HepG2 (cell line): ENCODE data around the gene GLIS2. TPM values are rescaled to one million over a fixed set of nuclear protein-coding genes. Genes with fewer than 3 reads are reported as not detected.

Source experiments
- AKAP8 ChIP-seq: sonication (generic); formaldehyde crosslinking; IDR thresholded peaks from 2 replicates; pipeline ENCODE4 v1.5.1; 2020; ENCODE audit warnings: mild to moderate bottlenecking, missing genetic modification reagents
- CTCF ChIP-seq: sonication (generic); formaldehyde crosslinking; IDR thresholded peaks from 2 replicates; pipeline ENCODE4 v1.5.0; 2020; ENCODE audit warnings: mild to moderate bottlenecking, missing genetic modification reagents, moderate library complexity
- GABPB1 ChIP-seq: IDR thresholded peaks from 2 replicates; pipeline ENCODE4 v1.6.1; 2016; ENCODE audit warnings: mild to moderate bottlenecking, missing genetic modification reagents, moderate library complexity, missing compliant biosample characterization
- GATAD2A ChIP-seq: IDR thresholded peaks from 2 replicates; pipeline ENCODE4 v1.6.1; 2016
- GLI4 ChIP-seq: sonication (generic); formaldehyde crosslinking; IDR thresholded peaks from 2 replicates; pipeline ENCODE4 v1.5.1; 2020; ENCODE audit warnings: missing genetic modification reagents, mild to moderate bottlenecking, moderate library complexity, borderline replicate concordance
- ISL2 ChIP-seq: sonication (generic); formaldehyde crosslinking; IDR thresholded peaks from 2 replicates; pipeline ENCODE4 v1.5.0; 2020; ENCODE audit warnings: missing genetic modification reagents
- NCOA2 ChIP-seq: sonication (generic); formaldehyde crosslinking; IDR thresholded peaks from 2 replicates; pipeline ENCODE4 v1.8.0; 2022; ENCODE audit warnings: inconsistent platforms
- POLR2A ChIP-seq, 2 experiments: IDR thresholded peaks; 2 replicates each; pipeline ENCODE4 v1.6.1; 2011; ENCODE audit warnings: low read depth in 2 of 2, low read length in 2 of 2, mild to moderate bottlenecking in 1 of 2, moderate library complexity in 1 of 2; ENCODE audit not compliant: insufficient read depth in 1 of 2
- RAD21 ChIP-seq: fragments of 450-650 bp; formaldehyde crosslinking; IDR thresholded peaks from 2 replicates; pipeline ENCODE4 v1.5.0; 2020; ENCODE audit warnings: mild to moderate bottlenecking
- RXRA ChIP-seq: sonication (generic); formaldehyde crosslinking; IDR thresholded peaks from 2 replicates; pipeline ENCODE4 v1.5.1; 2020; ENCODE audit warnings: missing genetic modification reagents
- SMAD1 ChIP-seq: sonication (generic); formaldehyde crosslinking; IDR thresholded peaks from 2 replicates; pipeline ENCODE4 v1.4.0; 2020; ENCODE audit warnings: missing genetic modification reagents, low read depth, mild to moderate bottlenecking, borderline replicate concordance
- SOX6 ChIP-seq, 2 experiments: fragments of 450-650 bp in 1 of 2; sonication (generic) in 1 of 2; formaldehyde crosslinking in 1 of 2; IDR thresholded peaks; 2 replicates each; pipeline versions ENCODE4 v1.4.0 to v1.6.1; 2017 to 2020; ENCODE audit warnings: antibody characterized with exemption in 1 of 2, mild to moderate bottlenecking in 1 of 2, missing genetic modification reagents in 1 of 2
- TFE3 ChIP-seq: IDR thresholded peaks from 2 replicates; pipeline ENCODE4 v1.6.1; 2016
- ZFX ChIP-seq: sonication (generic); formaldehyde crosslinking; IDR thresholded peaks from 2 replicates; pipeline ENCODE4 v1.4.0; 2020; ENCODE audit warnings: mild to moderate bottlenecking, low read depth, missing genetic modification reagents, moderate library complexity
- ZNF263 ChIP-seq: sonication (generic); formaldehyde crosslinking; IDR thresholded peaks from 2 replicates; pipeline ENCODE4 v1.4.0; 2020; ENCODE audit warnings: missing genetic modification reagents
- ZNF547 ChIP-seq: sonication (generic); formaldehyde crosslinking; IDR thresholded peaks from 2 replicates; pipeline ENCODE4 v1.5.1; 2020; ENCODE audit warnings: mild to moderate bottlenecking, missing genetic modification reagents
- ZNF746 ChIP-seq: sonication (generic); formaldehyde crosslinking; IDR thresholded peaks from 2 replicates; pipeline ENCODE4 v1.8.0; 2022; ENCODE audit warnings: mild to moderate bottlenecking, missing genetic modification reagents
- ZNF75D ChIP-seq: sonication (generic); formaldehyde crosslinking; IDR thresholded peaks from 2 replicates; pipeline ENCODE4 v1.8.1; 2023; ENCODE audit warnings: missing genetic modification reagents, mild to moderate bottlenecking, borderline replicate concordance
- polyA plus RNA-seq, 8 experiments: library from polyadenylated mRNA; depleted of rRNA in 3 of 8; stranded (reverse) in 7 of 8; unstranded in 1 of 8; fragments of >200 nt; fragmentation: Illumina TruSeq in 4 of 8; extraction: Trizol in 4 of 8; gene quantifications; 2 replicates each; pipeline versions ENCODE4 v1.2.1 to v1.2.3, GENCODE V29; 2011 to 2016; ENCODE audit warnings: low read depth in 4 of 8, missing spikeins in 1 of 8, mixed read lengths in 1 of 8; ENCODE audit not compliant: insufficient read depth in 1 of 8
- total RNA-seq, 5 experiments: library from RNA; depleted of rRNA; stranded (reverse); fragments of >200 nt; fragmentation: Illumina TruSeq; extraction: Trizol; gene quantifications; 2 replicates each; pipeline ENCODE4 v1.2.3, GENCODE V29; 2016; ENCODE audit warnings: low read depth in 1 of 5
- TF ChIP-seq, protein P1 (sequence below): sonication (generic); formaldehyde crosslinking; IDR thresholded peaks from 2 replicates; pipeline ENCODE4 v1.4.0; 2020; ENCODE audit warnings: missing genetic modification reagents, borderline replicate concordance
- TF ChIP-seq, protein P2 (sequence below): sonication (generic); formaldehyde crosslinking; IDR thresholded peaks from 2 replicates; pipeline ENCODE4 v1.8.0; 2023; ENCODE audit warnings: mild to moderate bottlenecking, missing genetic modification reagents

Gene GLIS2
- total and polyA plus RNA-seq, 2 of the 13 experiments (the other 11 are each of a cell fraction or from before 2014, with no cell fraction given): 0.28 to 0.29 TPM

DNA sequence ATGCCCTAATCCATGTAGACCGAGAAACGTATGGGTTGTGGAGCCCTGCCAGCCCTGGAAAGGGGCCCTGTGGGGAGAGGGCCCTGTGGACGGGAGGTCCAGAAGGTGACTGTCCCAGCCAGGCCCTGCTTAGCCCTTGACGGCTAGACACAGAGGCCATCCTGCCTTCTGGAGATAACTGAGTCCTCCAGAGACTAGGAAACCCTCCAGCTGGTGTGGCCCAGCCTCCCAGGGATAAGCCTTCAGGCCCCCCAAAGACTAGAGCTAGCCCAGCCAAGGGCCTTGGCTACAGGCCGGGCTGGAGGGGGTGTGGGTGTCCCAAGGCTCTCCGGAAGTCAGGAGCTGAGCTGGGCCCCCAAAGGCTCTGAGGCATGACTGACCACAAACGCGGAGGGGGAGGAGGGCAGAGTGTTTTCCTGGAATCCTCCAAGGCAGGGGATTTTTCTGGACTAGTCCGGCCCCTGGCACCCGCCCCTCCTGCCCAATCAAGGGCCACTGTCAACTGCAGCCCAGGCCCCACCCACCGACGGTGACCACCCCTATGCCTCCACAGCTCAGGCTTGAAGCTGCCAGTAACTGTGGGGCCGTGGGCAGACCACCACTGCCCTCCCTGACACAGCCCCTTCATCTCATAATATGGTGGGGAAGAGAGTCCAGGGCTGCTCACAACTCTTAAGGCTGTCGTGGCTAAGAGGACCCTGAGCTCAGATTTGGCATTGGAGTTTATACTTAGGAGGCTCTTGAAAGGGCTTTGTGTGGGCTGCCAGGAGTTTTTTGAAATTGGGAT lies 54.9 kb downstream of the GLIS2 start (continued):
- TF ChIP-seq RXRA (CRISPR knock-in tag): peak; percentile 29; the same call in 1 of the 2 replicates
- TF ChIP-seq NCOA2 (CRISPR knock-in tag): peak; percentile 43; the same call in 1 of the 2 replicates
- 0 out of 2 replicates have a peak, but pooled peaks have one; percentile 59 for TF ChIP-seq ZNF746 (CRISPR knock-in tag)
- TF ChIP-seq, protein P1, sequence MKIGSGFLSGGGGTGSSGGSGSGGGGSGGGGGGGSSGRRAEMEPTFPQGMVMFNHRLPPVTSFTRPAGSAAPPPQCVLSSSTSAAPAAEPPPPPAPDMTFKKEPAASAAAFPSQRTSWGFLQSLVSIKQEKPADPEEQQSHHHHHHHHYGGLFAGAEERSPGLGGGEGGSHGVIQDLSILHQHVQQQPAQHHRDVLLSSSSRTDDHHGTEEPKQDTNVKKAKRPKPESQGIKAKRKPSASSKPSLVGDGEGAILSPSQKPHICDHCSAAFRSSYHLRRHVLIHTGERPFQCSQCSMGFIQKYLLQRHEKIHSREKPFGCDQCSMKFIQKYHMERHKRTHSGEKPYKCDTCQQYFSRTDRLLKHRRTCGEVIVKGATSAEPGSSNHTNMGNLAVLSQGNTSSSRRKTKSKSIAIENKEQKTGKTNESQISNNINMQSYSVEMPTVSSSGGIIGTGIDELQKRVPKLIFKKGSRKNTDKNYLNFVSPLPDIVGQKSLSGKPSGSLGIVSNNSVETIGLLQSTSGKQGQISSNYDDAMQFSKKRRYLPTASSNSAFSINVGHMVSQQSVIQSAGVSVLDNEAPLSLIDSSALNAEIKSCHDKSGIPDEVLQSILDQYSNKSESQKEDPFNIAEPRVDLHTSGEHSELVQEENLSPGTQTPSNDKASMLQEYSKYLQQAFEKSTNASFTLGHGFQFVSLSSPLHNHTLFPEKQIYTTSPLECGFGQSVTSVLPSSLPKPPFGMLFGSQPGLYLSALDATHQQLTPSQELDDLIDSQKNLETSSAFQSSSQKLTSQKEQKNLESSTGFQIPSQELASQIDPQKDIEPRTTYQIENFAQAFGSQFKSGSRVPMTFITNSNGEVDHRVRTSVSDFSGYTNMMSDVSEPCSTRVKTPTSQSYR (CRISPR knock-in tag): peak; percentile 66; the same call in 1 of the 2 replicates
- no peak for TF ChIP-seq GLI4 (CRISPR knock-in tag)
- no peak for TF ChIP-seq ZNF75D (CRISPR knock-in tag)
- peak; percentile 46; the same call in 1 of the 2 replicates for TF ChIP-seq ZFX (CRISPR knock-in tag)
- 0 out of 2 replicates have a peak, but pooled peaks have one; percentile 4 for TF ChIP-seq CTCF (CRISPR knock-in tag)
- TF ChIP-seq POLR2A (IDR thresholded peaks at IDR 0.05; ENCODE audit: insufficient read depth in 1 of 2, low read depth in 2 of 2, low read length in 2 of 2): peak in 1 of 2 experiments; percentile 33; a peak in 1 of 4 replicates
- TF ChIP-seq ZNF263: peak; percentile 60; the same call in 1 of the 2 replicates
- TF ChIP-seq RAD21 (CRISPR knock-in tag): 0 out of 2 replicates have a peak, but pooled peaks have one; percentile 17
- 0 out of 2 replicates have a peak, but pooled peaks have one; percentile 33 for TF ChIP-seq AKAP8 (CRISPR knock-in tag)
- 0 out of 2 replicates have a peak, but pooled peaks have one; percentile 14 for TF ChIP-seq ISL2 (CRISPR knock-in tag)
- peak; percentile 62; the same call in 1 of the 2 replicates for TF ChIP-seq GABPB1 (CRISPR knock-in tag)
- TF ChIP-seq, protein P2, sequence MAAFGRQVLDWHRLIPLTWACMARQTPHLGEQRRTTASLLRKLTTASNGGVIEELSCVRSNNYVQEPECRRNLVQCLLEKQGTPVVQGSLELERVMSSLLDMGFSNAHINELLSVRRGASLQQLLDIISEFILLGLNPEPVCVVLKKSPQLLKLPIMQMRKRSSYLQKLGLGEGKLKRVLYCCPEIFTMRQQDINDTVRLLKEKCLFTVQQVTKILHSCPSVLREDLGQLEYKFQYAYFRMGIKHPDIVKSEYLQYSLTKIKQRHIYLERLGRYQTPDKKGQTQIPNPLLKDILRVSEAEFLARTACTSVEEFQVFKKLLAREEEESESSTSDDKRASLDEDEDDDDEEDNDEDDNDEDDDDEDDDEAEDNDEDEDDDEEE (CRISPR knock-in tag): peak; percentile 51; the same call in 1 of the 2 replicates
- TF ChIP-seq TFE3 (CRISPR knock-in tag): peak; percentile 51; the same call in 1 of the 2 replicates
- TF ChIP-seq ZNF547 (CRISPR knock-in tag): no peak
- peak; percentile 68 for TF ChIP-seq GATAD2A
- TF ChIP-seq SMAD1 (CRISPR knock-in tag): no peak
- no peak for TF ChIP-seq SOX6 (IDR thresholded peaks at IDR 0.05)
- peak; percentile 44; the same call in 1 of the 2 replicates for TF ChIP-seq SOX6 (CRISPR knock-in tag; IDR thresholded peaks at IDR 0.05)
